ENCODE measurements around the gene FOXC2. TPM values are rescaled to one million over a fixed set of nuclear protein-coding genes. Genes with fewer than 3 reads are reported as not detected.

FOXC2 gene
- total RNA-seq, 4 donors from 2014 or later, result 0.40 to 1.5 (median 0.50) TPM

DNA sequence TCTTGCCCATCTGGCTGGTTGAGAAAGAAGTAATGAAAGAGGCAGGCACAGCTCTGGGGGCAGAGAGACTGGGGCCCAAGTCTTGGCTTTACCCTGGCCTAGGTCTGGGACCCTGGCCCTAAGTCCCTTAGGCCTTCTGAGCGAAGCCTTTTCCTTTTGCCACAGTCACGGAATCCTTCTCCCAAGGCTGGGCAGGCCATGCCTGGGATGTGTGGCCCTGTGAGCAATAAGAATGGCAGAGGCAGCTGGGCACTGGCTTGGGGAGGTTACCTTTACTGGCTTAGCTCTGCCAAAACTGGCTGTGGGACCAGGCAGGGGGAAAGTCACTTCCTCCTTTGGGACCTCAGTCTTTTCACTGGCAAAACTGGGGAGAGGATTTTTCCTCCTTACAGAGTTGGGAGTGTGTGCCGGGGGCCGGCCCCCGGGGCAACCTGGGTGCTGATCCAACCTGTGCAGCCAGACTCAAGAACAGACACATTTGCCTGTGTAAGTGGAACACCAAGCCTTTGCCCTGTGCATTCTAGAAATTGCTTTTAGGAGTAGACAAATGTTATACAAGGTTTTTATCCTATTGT, 43.4 kb upstream of the FOXC2 start:
- Histone ChIP-seq H3K27ac (no peak overlapping the region), H3K36me3 (no peaks in the 10 kb centered on the region), H3K9me3 (no peaks in the 10 kb centered on the region), H3K4me3 (no peak overlapping the region), H3K4me1 (peaks cover 0 to 29% (median 10%) of the 10 kb centered on the region in 3 donors), H3K27me3 (peaks cover 10% of the 10 kb centered on the region)
- 83 to 90% methylated on average over 1 to 2 of the region's 5 CpGs for WGBS, 2 donors (ENCODE audit: low coverage in 1 of 2)
- TF ChIP-seq POLR2A (IDR thresholded peaks at IDR 0.05), result no peak
- TF ChIP-seq, protein P1, sequence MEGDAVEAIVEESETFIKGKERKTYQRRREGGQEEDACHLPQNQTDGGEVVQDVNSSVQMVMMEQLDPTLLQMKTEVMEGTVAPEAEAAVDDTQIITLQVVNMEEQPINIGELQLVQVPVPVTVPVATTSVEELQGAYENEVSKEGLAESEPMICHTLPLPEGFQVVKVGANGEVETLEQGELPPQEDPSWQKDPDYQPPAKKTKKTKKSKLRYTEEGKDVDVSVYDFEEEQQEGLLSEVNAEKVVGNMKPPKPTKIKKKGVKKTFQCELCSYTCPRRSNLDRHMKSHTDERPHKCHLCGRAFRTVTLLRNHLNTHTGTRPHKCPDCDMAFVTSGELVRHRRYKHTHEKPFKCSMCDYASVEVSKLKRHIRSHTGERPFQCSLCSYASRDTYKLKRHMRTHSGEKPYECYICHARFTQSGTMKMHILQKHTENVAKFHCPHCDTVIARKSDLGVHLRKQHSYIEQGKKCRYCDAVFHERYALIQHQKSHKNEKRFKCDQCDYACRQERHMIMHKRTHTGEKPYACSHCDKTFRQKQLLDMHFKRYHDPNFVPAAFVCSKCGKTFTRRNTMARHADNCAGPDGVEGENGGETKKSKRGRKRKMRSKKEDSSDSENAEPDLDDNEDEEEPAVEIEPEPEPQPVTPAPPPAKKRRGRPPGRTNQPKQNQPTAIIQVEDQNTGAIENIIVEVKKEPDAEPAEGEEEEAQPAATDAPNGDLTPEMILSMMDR (IDR thresholded peaks at IDR 0.05), result no peak
- no peak for TF ChIP-seq POLR2AphosphoS5 (IDR thresholded peaks at IDR 0.05)
- TF ChIP-seq EP300 (IDR thresholded peaks at IDR 0.05), result no peak
- no peak for ATAC-seq

DNA sequence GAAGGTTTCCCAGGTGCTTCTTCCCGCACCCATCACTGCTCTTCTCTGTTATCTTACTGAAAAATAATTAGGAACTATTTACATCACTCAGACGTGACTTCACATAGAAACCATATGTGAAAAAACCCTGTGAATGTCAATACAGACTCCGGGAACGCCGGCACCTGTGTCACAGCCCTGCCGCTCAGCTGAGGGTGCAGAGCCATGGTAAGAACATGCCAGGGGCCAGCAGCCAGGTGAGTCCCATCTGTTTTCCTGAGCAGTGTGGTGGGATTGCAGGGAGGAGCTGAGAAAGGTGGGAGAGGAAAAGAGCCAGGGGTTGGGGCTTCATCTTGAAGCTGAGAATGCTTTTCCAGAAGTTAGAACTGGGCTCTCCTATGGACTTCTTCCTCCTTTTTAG, 42.6 kb upstream of the FOXC2 start:
- 46 to 50% methylated on average over 1 to 6 of the region's 6 CpGs for WGBS, 2 donors (ENCODE audit: low coverage in 1 of 2)

DNA sequence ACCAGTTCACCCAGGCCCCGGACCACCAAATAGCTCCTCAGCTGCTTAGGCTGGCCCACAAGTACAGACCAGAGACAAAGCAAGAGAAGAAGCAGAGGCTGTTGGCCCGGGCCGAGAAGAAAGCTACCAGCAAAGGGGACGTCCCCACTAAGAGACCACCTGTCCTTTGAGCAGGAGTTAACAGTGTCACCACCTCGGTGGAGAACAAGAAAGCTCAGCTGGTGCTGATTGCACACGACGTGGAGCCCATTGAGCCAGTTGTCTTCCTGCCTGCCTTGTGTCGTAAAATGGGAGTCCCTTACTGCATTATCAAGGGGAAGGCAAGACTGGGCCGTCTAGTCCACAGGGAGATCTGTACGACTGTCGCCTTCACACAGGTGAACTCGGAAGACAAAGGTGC, 40.9 kb upstream of the FOXC2 start:
- H3K9me3 ChIP-seq, result no peaks in the 10 kb centered on the region
- H3K4me1 ChIP-seq, result peaks cover 0 to 11% (median 0%) of the 10 kb centered on the region in 3 donors
- no peaks in the 10 kb centered on the region for H3K36me3 ChIP-seq
- TF ChIP-seq POLR2A (IDR thresholded peaks at IDR 0.05) (no peak), POLR2AphosphoS5 (IDR thresholded peaks at IDR 0.05) (no peak), EP300 (IDR thresholded peaks at IDR 0.05) (no peak)
- TF ChIP-seq, protein P1 (IDR thresholded peaks at IDR 0.05), result no peak
- 0 to 73% methylated on average over 1 to 7 of the region's 12 CpGs for WGBS, 2 donors (ENCODE audit: low coverage in 1 of 2)
- H3K4me3 ChIP-seq, result no peak overlapping the region
- no peak overlapping the region for H3K27ac ChIP-seq
- H3K27me3 ChIP-seq, result peaks cover 10% of the 10 kb centered on the region
- ATAC-seq, result no peak

More for the DNA sequence above, 42.6 kb upstream of the FOXC2 start:
- TF ChIP-seq EP300 (IDR thresholded peaks at IDR 0.05) (no peak), POLR2AphosphoS5 (IDR thresholded peaks at IDR 0.05) (no peak), POLR2A (IDR thresholded peaks at IDR 0.05) (no peak)
- TF ChIP-seq, protein P1 (IDR thresholded peaks at IDR 0.05), result no peak
- Histone ChIP-seq H3K36me3 (no peaks in the 10 kb centered on the region), H3K4me1 (peaks cover 0 to 21% (median 10%) of the 10 kb centered on the region in 3 donors), H3K27ac (no peak overlapping the region), H3K9me3 (no peaks in the 10 kb centered on the region), H3K27me3 (peaks cover 10% of the 10 kb centered on the region), H3K4me3 (no peak overlapping the region)
- no peak for ATAC-seq

DNA sequence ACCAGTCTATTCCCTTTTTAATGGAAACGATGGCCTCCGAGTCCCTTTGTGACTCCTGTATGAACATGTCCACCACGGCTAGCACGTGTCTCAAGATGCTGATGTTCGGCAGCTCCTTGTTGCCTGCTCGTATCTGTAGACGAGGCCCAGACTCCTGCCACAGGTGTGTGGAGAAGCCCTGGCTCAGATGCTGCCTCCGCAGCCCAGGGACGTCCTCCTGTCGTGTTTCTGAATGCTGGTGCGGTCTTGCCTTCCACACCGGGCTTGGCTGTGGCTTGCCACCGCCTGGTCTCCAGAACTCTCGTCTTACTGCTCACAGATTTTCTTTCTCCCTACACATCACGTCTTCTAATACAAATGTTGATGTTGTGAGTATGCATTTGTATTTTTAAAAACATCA, 39.3 kb upstream of the FOXC2 start:
- WGBS, 2 donors (ENCODE audit: low coverage in 1 of 2), result 92 to 97% methylated on average over 11 to 15 of the region's 15 CpGs
- ATAC-seq, result no peak
- H3K4me3 ChIP-seq, result no peak overlapping the region

More for the DNA sequence above, 39.3 kb upstream of the FOXC2 start:
- H3K9me3 ChIP-seq, result no peaks in the 10 kb centered on the region
- H3K36me3 ChIP-seq, result peaks cover 0 to 10% of the 10 kb centered on the region in 2 donors
- no peaks in the 10 kb centered on the region for H3K27me3 ChIP-seq
- TF ChIP-seq EP300 (IDR thresholded peaks at IDR 0.05) (no peak), POLR2A (IDR thresholded peaks at IDR 0.05) (no peak), POLR2AphosphoS5 (IDR thresholded peaks at IDR 0.05) (no peak)
- TF ChIP-seq, protein P1 (IDR thresholded peaks at IDR 0.05), result no peak
- H3K4me1 ChIP-seq, result peaks cover 0 to 18% (median 0%) of the 10 kb centered on the region in 3 donors
- no peak overlapping the region for H3K27ac ChIP-seq
